HepG2 (cell line): ENCODE measurements around the gene TNRC18. TPM values are rescaled to one million over a fixed set of nuclear protein-coding genes. Genes with fewer than 3 reads are reported as not detected.

ENCODE experiments used
- AGO2 ChIP-seq: fragments of 200-400 bp; formaldehyde crosslinking; optimal IDR thresholded peaks from 2 replicates; pipeline ENCODE3; 2017; ENCODE audit warnings: mild to moderate bottlenecking, low read depth, low read length, moderate library complexity
- RBM22 ChIP-seq: fragments of 200-400 bp; formaldehyde crosslinking; optimal IDR thresholded peaks from 2 replicates; pipeline ENCODE3; 2017; ENCODE audit warnings: mild to moderate bottlenecking, low read length, moderate library complexity
- RXRB ChIP-seq: IDR thresholded peaks from 2 replicates; pipeline ENCODE4 v1.6.1; 2016; ENCODE audit warnings: borderline replicate concordance, missing genetic modification reagents, missing compliant biosample characterization
- ZNF576 ChIP-seq: sonication (generic); formaldehyde crosslinking; IDR thresholded peaks from 2 replicates; pipeline ENCODE4 v1.4.0; 2020; ENCODE audit warnings: mild to moderate bottlenecking, missing genetic modification reagents
- polyA plus RNA-seq, 8 experiments: library from polyadenylated mRNA; depleted of rRNA in 3 of 8; stranded (reverse) in 7 of 8; unstranded in 1 of 8; fragments of >200 nt; fragmentation: Illumina TruSeq in 4 of 8; extraction: Trizol in 4 of 8; gene quantifications; 2 replicates each; pipeline versions ENCODE4 v1.2.1 to v1.2.3, GENCODE V29; 2011 to 2016; ENCODE audit warnings: low read depth in 4 of 8, missing spikeins in 1 of 8, mixed read lengths in 1 of 8; ENCODE audit not compliant: insufficient read depth in 1 of 8
- total RNA-seq, 5 experiments: library from RNA; depleted of rRNA; stranded (reverse); fragments of >200 nt; fragmentation: Illumina TruSeq; extraction: Trizol; gene quantifications; 2 replicates each; pipeline ENCODE4 v1.2.3, GENCODE V29; 2016; ENCODE audit warnings: low read depth in 1 of 5
- TF ChIP-seq, protein P1 (sequence below): sonication (generic); formaldehyde crosslinking; IDR thresholded peaks from 2 replicates; pipeline ENCODE4 v1.4.0; 2020; ENCODE audit warnings: mild to moderate bottlenecking, missing genetic modification reagents

Gene TNRC18
- total and polyA plus RNA-seq, 2 of the 13 experiments (the other 11 are each of a cell fraction or from before 2014, with no cell fraction given) = 11.7 to 17.4 TPM

GRCh38 chr7:5393328-5393727 lies 30.3 kb downstream of the TNRC18 start (continued):
- TF ChIP-seq, protein P1, sequence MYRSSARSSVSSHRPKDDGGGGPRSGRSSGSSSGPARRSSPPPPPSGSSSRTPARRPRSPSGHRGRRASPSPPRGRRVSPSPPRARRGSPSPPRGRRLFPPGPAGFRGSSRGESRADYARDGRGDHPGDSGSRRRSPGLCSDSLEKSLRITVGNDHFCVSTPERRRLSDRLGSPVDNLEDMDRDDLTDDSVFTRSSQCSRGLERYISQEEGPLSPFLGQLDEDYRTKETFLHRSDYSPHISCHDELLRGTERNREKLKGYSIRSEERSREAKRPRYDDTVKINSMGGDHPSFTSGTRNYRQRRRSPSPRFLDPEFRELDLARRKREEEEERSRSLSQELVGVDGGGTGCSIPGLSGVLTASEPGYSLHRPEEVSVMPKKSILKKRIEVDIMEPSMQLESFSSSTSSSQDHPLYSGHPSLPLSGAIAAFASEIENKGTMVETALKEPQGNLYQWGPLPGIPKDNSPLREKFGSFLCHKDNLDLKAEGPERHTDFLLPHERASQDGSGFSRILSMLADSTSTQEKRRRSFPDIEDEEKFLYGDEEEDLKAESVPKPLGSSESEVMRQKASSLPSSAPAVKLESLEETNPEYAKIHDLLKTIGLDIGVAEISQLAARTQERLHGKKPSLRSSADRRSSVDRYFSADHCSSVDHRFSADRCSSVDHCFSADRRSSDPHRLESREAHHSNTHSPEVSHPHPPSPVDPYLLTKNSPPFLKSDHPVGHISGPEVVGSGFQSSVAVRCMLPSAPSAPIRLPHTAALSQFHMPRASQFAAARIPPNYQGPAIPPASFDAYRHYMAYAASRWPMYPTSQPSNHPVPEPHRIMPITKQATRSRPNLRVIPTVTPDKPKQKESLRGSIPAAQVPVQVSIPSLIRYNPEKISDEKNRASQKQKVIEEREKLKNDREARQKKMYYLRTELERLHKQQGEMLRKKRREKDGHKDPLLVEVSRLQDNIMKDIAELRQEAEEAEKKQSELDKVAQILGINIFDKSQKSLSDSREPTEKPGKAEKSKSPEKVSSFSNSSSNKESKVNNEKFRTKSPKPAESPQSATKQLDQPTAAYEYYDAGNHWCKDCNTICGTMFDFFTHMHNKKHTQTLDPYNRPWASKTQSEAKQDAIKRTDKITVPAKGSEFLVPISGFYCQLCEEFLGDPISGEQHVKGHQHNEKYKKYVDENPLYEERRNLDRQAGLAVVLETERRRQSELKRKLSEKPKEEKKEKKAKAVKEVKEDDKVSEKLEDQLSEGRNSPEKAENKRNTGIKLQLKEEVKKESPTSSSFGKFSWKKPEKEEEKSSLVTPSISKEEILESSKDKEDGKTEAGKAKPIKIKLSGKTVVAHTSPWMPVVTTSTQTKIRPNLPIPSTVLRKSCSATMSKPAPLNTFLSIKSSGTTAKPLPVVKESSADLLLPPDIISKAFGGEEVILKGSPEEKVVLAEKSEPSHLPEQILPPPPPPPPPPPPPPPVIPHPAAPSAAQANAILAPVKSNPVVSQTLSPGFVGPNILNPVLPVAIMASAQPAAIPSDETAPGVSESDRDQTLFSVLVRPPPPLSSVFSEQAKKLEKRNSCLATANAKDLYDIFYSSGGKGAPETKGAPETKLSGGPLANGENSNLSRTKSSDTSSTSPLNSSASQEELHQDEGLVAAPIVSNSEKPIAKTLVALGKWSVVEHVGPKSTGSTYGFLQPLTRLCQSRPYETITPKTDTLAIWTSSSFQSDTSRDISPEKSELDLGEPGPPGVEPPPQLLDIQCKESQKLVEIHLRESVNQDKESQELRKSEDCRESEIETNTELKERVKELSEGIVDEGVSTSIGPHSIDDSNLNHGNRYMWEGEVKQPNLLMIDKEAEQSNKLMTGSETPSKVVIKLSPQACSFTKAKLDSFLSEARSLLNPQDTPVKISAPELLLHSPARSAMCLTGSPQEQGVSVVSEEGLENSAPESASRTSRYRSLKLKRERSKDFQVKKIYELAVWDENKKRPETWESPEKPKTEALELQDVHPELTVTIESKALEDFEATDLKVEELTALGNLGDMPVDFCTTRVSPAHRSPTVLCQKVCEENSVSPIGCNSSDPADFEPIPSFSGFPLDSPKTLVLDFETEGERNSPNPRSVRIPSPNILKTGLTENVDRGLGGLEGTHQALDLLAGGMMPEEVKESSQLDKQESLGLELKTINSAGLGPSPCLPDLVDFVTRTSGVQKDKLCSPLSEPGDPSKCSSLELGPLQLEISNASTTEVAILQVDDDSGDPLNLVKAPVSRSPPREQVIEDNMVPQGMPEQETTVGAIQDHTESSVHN (CRISPR knock-in tag) = no peak
- peak; percentile 50 for TF ChIP-seq AGO2
- TF ChIP-seq RXRB (CRISPR knock-in tag) = no peak
- peak; percentile 73 for TF ChIP-seq RBM22
- no peak for TF ChIP-seq ZNF576
